HCT116 (cell line): ENCODE results near the gene WDR64.

Experiments used
- CEBPB ChIP-seq: IDR thresholded peaks from 2 replicates; pipeline ENCODE4 v1.6.1; 2012; ENCODE audit warnings: low read depth
- EGR1 ChIP-seq: IDR thresholded peaks from 2 replicates; pipeline ENCODE4 v1.6.1; 2012; ENCODE audit warnings: low read depth
- EZH2 ChIP-seq: fragments of 200-600 bp; sonication (generic); IDR thresholded peaks from 2 replicates; pipeline ENCODE4 v1.6.1; 2017; ENCODE audit warnings: antibody characterized with exemption, mixed run types
- EZH2phosphoT487 ChIP-seq: fragments of 200-600 bp; IDR thresholded peaks from 2 replicates; pipeline ENCODE4 v1.6.1; 2018; ENCODE audit warnings: antibody characterized with exemption, borderline replicate concordance
- POLR2A ChIP-seq: IDR thresholded peaks from 2 replicates; pipeline ENCODE4 v1.7.0; 2011; ENCODE audit warnings: borderline replicate concordance; ENCODE audit not compliant: insufficient read depth, insufficient read length; ENCODE audit errors: extremely low read depth
- SIN3A ChIP-seq: IDR thresholded peaks from 2 replicates; pipeline ENCODE4 v1.6.1; 2012; ENCODE audit warnings: low read depth
- TF ChIP-seq, protein P1 (sequence below), 3 experiments: fragments of 200-600 bp in 1 of 3; sonication (generic) in 1 of 3; IDR thresholded peaks in 2 of 3; conservative IDR thresholded peaks in 1 of 3; 2 replicates each; pipeline ENCODE4 v1.5.1; 2012 to 2017; ENCODE audit warnings: low read depth in 2 of 3, low read length in 2 of 3, antibody characterized with exemption in 1 of 3, borderline replicate concordance in 1 of 3, control low read depth in 1 of 3, mild to moderate bottlenecking in 1 of 3, mixed read lengths in 1 of 3, mixed run types in 1 of 3, moderate library complexity in 1 of 3; ENCODE audit not compliant: insufficient read depth in 1 of 3
- TF ChIP-seq, protein P2 (sequence below): IDR thresholded peaks from 2 replicates; pipeline ENCODE4 v1.6.1; 2012

DNA sequence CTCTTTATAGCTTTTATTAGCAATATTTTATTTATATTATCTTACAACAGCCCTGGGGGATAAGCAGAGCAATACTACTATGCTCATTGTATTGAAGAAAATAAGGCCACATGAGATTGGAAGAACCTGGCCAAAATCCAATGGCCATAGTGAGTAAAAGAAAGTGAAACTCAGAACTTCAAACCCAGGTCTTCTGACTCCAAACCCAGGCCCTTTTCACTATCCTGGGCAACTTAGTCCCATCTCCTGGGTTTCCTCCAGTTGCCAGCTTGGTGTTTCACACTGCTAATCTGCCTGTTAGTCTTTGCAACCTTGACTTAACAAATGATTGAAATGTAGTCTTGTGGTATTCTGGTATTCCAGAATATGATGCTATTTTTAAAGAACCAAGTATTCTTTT, 173.5 kb downstream of the WDR64 start:
- TF ChIP-seq EGR1 (no peak), SIN3A (no peak), EZH2 (no peak), CEBPB (no peak), POLR2A (no peak), EZH2phosphoT487 (no peak)
- TF ChIP-seq, protein P1, sequence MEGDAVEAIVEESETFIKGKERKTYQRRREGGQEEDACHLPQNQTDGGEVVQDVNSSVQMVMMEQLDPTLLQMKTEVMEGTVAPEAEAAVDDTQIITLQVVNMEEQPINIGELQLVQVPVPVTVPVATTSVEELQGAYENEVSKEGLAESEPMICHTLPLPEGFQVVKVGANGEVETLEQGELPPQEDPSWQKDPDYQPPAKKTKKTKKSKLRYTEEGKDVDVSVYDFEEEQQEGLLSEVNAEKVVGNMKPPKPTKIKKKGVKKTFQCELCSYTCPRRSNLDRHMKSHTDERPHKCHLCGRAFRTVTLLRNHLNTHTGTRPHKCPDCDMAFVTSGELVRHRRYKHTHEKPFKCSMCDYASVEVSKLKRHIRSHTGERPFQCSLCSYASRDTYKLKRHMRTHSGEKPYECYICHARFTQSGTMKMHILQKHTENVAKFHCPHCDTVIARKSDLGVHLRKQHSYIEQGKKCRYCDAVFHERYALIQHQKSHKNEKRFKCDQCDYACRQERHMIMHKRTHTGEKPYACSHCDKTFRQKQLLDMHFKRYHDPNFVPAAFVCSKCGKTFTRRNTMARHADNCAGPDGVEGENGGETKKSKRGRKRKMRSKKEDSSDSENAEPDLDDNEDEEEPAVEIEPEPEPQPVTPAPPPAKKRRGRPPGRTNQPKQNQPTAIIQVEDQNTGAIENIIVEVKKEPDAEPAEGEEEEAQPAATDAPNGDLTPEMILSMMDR (IDR thresholded peaks at IDR 0.05 in 2 of 3, conservative IDR thresholded peaks at IDR 0.05 in 1 of 3; ENCODE audit: borderline replicate concordance in 1 of 3, insufficient read depth in 1 of 3, low read depth in 2 of 3, low read length in 2 of 3), result no peak
- TF ChIP-seq, protein P2, sequence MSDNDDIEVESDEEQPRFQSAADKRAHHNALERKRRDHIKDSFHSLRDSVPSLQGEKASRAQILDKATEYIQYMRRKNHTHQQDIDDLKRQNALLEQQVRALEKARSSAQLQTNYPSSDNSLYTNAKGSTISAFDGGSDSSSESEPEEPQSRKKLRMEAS, result no peak
